DMS114 treated with DMSO at 0.1 percent for 48 hours (cell line): ENCODE results near the gene ADCY4.
A peak's percentile ranks its signal among the peaks of the same experiment; 100 is the strongest.

ENCODE experiments used
- DNase-seq: peaks from one replicate; lab custom pipeline; 2025; ENCODE audit not compliant: unreplicated experiment; lab: John Stamatoyannopoulos, UW

ADCY4 gene

GRCh38 chr14:24317141-24317928 is 17.5 kb downstream of the ADCY4 start:
- no peak for DNase-seq

DNA sequence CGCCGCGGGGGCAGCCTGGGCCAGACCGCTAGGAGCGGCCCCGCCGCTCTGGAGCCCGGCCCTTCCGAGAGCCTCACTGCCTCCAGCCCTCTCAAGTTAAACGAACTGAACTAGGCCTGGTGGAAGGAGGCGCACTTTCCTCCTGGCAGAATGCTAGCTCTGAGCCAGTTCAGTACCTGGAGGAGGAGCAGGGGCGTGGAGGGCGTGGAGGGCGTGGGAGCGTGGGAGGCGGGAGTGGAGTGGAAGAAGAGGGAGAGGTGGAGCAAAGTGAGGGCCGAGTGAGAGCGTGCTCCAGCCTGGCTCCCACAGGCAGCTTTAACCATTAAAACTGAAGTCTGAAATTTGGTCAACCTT is 18.3 kb downstream of the ADCY4 start:
- DNase-seq, result no peak

DNA sequence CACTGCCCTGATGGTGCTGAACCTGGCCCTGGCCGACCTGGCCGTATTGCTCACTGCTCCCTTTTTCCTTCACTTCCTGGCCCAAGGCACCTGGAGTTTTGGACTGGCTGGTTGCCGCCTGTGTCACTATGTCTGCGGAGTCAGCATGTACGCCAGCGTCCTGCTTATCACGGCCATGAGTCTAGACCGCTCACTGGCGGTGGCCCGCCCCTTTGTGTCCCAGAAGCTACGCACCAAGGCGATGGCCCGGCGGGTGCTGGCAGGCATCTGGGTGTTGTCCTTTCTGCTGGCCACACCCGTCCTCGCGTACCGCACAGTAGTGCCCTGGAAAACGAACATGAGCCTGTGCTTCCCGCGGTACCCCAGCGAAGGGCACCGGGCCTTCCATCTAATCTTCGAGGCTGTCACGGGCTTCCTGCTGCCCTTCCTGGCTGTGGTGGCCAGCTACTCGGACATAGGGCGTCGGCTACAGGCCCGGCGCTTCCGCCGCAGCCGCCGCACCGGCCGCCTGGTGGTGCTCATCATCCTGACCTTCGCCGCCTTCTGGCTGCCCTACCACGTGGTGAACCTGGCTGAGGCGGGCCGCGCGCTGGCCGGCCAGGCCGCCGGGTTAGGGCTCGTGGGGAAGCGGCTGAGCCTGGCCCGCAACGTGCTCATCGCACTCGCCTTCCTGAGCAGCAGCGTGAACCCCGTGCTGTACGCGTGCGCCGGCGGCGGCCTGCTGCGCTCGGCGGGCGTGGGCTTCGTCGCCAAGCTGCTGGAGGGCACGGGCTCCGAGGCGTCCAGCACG is 18.9 kb downstream of the ADCY4 start:
- DNase-seq, result no peak

GRCh38 chr14:24315243-24315806 is 19.5 kb downstream of the ADCY4 start:
- DNase-seq, result no peak

- DNase-seq, result no peak
These were observed 20.3 kb downstream of the ADCY4 start for GRCh38 chr14:24314377-24315193.

- DNase-seq, result no peak
These were observed 21.0 kb downstream of the ADCY4 start for GRCh38 chr14:24313913-24314312.

DNA sequence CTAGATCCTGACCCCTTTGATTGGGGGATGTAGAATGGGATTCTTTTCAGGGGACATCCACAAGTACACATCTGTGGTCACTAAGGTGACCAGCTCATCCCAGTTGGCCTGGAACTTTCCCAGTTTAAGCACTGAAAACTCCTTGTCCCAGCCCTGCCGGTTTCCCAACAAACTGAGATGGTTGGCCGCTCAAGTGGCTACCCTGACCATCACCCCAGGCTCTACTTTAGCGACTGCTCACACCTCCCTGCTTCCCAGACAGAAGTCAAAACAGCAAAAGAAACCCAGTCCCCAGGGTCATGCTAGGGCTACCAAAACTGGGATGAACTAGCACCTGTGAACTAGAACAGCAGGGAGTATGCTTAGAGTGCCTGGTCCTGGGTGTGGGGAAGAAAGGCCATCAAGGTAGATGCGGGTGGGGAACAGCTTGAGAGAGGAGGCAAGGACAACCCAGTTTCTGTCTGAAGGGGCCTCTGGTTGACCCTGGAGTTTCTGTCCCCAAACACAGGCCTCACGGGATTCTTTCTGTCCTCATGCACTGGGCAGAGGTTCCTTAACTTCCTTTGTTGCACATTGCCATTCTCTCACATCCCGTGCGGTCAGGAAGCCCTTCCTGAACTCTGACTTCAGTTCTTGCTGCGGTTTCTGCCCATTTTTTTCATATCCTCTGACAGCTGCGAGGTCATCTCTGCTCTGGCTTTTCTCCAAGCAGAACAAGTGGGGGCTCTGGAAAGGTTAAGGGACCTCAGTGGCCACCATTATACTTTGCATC is 21.9 kb downstream of the ADCY4 start:
- no peak for DNase-seq

- no peak for DNase-seq
These were observed 22.8 kb downstream of the ADCY4 start for GRCh38 chr14:24311837-24312615.

DNA sequence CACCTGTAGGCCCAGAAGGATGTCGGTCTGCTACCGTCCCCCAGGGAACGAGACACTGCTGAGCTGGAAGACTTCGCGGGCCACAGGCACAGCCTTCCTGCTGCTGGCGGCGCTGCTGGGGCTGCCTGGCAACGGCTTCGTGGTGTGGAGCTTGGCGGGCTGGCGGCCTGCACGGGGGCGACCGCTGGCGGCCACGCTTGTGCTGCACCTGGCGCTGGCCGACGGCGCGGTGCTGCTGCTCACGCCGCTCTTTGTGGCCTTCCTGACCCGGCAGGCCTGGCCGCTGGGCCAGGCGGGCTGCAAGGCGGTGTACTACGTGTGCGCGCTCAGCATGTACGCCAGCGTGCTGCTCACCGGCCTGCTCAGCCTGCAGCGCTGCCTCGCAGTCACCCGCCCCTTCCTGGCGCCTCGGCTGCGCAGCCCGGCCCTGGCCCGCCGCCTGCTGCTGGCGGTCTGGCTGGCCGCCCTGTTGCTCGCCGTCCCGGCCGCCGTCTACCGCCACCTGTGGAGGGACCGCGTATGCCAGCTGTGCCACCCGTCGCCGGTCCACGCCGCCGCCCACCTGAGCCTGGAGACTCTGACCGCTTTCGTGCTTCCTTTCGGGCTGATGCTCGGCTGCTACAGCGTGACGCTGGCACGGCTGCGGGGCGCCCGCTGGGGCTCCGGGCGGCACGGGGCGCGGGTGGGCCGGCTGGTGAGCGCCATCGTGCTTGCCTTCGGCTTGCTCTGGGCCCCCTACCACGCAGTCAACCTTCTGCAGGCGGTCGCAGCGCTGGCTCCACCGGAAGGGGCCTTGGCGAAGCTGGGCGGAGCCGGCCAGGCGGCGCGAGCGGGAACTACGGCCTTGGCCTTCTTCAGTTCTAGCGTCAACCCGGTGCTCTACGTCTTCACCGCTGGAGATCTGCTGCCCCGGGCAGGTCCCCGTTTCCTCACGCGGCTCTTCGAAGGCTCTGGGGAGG is 23.9 kb downstream of the ADCY4 start, which contains the start of gene LTB4R:
Gene LTB4R (plus strand): TSS at position 857 of the 959 bp plus-strand sequence. CDS start 4,150 bp downstream, outside the sequence.
- DNase-seq, result no peak

GRCh38 chr14:24310265-24310645 is 24.6 kb downstream of the ADCY4 start:
- DNase-seq, result no peak

GRCh38 chr14:24309538-24310264 is 25.2 kb downstream of the ADCY4 start, which contains the start of gene LTB4R2:
TSS of gene LTB4R2 (plus strand) at chr14:24310140. CDS start at chr14:24310665, 525 bp downstream.
- DNase-seq, result no peak

DNA sequence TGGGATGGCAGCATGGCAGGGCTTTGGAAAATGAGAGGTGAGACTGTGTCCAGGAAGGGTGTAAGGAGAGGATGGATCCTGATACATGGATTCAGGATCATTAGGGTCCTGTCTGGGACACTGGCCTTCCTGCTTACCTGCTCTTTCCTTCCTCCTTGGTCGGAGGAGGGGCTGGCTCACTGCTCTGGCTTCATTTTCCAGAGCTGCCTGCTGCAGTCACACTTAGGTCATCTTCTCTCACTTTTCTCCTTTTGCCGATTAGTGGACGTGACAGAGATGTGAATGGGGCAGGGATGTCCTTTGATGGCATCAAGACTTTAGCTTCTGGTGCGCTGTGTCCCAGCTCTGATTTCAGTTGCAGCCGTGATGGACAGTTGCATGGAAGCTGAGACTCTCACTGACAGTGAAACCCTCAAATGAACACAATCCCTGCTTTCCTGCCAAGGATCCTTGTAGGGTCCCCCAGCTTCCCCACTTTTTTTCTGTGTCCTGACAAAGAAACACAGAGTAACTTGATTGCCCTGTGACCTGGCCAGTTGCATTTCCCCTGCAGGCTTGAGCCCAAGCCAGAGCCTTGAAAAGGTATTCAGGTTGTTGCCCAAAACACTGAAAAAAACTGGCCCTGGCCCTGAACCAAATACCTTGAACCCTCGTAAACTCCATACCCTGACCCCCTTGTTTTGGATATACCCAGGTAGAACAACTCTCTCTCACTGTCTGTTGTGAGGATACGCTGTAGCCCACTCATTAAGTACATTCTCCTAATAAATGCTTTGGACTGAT is 26.3 kb downstream of the ADCY4 start:
- DNase-seq, result no peak

DNA sequence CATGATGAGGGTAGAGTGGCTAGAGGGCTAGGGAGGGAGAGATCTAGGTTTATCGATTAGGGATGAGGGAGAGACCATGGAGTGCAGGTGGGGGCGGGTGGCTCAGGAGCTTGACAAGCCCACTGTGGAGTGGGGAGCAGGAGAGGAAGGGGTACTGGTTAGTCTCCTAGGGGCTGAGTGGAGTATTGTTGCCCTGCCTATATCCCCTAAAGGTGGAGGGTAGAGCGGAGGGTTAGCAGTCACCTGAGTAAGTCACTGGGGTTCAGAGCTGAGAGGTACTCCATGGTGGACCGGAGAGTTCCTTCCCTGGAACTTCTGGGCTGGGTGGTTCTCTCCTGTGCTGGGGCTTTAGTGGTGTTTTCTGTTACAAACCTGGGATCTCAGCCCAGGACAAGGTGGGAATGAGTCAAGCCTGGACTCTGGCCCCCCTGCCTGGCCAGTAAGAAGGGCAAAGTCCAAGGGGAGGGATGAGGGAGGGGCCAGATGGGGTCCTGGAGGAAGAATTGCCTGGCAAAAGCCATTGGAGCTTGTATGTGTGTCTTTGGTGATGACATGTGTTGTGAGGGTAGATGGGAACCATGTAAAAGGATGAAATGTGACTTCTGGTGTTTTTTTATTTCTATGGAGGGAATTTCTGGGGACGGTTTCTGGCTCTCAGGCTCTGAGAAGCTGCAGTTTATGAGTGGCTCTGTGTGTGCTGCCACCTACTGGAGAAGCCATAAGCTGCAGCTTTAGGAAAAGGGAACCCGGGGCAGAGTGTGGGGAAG is 27.1 kb downstream of the ADCY4 start, which contains the start of gene CIDEB:
Gene CIDEB (minus strand): TSS at position 403 of the 767 bp plus-strand sequence. CDS start 119 bp downstream, at position 284.
- peak; percentile 27 for DNase-seq

GRCh38 chr14:24307156-24307574 is 27.7 kb downstream of the ADCY4 start:
- DNase-seq, result no peak

GRCh38 chr14:24304019-24304387 is 30.9 kb downstream of the ADCY4 start:
- DNase-seq, result no peak
